HG03575 (cell line): ENCODE data around the gene CLNS1A.

Experiments used
- ATAC-seq: cut with Tn5 transposase; IDR thresholded peaks from one replicate; pipeline ENCODE4 v1.9.1; 2021; ENCODE audit not compliant: unreplicated experiment, insufficient number of reproducible peaks, low FRiP score; ENCODE audit errors: extremely low read depth

CLNS1A gene, protein sequence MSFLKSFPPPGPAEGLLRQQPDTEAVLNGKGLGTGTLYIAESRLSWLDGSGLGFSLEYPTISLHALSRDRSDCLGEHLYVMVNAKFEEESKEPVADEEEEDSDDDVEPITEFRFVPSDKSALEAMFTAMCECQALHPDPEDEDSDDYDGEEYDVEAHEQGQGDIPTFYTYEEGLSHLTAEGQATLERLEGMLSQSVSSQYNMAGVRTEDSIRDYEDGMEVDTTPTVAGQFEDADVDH

GRCh38 chr11:77637345-77638165, at the start of gene CLNS1A:
Gene CLNS1A, minus strand, starts transcription at chr11:77637794. Its CDS starts 80 bp downstream, at chr11:77637714.
- ATAC-seq: peak; percentile 73

DNA sequence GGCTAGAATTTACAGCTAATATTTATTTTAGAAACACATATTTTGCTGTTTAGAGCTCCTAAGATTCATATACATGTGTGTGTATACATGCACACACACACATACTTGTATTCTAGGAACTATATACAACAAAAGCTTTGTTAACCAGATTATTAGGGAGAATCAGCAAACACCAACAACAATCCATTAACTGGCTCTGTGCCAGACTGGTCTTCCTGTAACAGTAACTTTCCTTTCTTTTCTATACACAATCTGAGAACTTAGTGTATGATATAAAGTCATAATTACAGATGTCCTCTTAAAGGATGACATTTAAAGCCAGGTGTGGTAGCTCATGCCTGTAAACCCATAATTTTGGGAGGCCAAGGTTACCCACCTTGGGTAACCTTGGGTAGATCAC, 49.5 kb upstream of the CLNS1A start:
- no peak for ATAC-seq

- ATAC-seq: no peak
These were observed 39.5 kb upstream of the CLNS1A start for GRCh38 chr11:77677138-77677537.

GRCh38 chr11:77672264-77672663, 34.7 kb upstream of the CLNS1A start:
- ATAC-seq: no peak

GRCh38 chr11:77669848-77670511, 32.4 kb upstream of the CLNS1A start:
- ATAC-seq: no peak

DNA sequence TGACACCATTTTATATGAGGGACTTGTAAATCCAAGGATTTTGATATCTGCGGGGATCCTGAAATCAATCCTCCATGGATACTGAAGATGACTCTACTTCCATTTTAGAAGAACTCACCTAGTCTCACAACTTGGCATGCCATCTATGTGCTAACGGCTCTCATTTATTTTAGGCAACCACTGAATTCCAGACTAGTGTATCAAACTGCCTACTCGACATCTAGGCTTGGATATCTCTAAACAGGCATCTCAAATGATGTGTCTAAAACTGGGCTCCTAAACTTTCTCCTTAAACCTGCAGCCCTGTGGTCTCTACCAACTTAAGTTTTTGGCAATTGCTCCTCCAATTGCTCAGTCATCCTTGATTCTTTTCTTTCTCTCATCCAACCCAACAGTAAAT, 31.2 kb upstream of the CLNS1A start:
- ATAC-seq: no peak

DNA sequence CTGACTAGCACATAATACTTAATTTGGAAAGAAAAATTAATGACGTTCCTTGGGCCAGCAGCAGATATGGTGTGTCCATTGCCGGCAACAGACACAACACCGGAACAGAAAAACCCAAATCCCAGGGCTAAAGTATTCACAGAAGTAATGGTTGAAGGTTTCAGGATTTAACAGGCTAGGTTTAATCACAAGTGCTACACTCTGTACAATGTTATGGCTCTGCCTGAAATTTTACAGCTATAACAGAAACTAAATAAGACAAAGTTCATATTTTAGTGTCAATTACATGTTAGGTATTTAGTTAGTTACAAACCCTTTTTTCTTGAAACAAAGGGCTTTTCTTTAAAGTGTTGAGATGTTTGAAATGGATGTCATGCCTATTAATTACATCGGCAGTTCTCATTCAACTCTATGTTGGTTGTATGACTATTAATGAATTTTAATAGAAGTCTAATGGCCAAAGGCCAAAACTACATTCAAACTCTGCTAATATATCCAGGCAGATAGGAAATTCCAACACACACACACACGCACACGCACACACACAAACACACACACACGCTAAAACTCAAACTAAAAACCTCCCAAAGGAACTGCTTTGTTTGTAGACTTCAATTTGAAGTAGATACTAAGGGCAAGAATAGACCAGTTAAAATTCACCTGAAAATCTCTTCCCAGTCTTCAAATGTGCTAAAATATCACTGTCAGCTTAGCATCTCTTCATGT, 27.8 kb upstream of the CLNS1A start:
- no peak for ATAC-seq

- ATAC-seq: no peak
These were observed 24.1 kb upstream of the CLNS1A start for GRCh38 chr11:77661670-77662069.

DNA sequence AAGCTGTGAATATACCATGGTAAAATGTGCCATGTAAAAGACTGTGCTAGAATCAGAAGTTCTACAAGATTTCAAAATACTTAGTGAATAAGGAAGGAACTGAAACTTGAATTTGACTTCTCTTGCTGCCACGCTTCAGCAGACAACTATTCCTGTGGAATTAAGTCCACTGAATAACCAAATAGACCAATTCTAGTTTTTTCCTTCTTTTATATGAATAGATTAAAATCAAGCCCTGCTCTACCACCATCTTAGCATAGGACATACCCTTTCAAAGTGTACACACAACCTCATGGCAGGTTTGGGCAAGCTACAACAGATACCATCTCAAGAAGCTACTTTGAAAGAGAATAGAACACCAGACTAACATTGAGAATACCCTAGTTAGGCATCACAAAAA, 23.4 kb upstream of the CLNS1A start:
- no peak for ATAC-seq

- ATAC-seq: no peak
These were observed 20.8 kb upstream of the CLNS1A start for GRCh38 chr11:77658213-77659013.

- no peak for ATAC-seq
These were observed 18.8 kb upstream of the CLNS1A start for GRCh38 chr11:77656362-77656761.

- no peak for ATAC-seq
These were observed 17.3 kb upstream of the CLNS1A start for GRCh38 chr11:77654770-77655434.

DNA sequence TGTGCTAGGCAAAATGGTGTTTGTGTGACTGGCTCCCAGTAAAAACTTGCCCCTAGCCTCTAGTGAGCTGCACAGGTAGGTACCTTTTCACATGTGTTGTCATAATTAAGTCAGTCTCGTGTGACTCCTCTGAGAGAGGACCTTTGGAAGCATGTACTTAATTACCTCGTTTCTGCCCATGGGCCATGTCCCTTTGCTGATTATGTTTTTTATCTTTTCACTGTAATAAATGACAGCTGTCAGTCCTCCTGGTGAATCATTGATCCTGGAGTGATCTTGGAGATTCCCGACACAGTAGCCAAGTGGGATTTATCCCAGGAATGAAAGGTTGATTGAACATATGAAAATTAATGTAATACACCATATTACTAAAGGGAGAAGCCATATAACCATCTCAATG, 12.5 kb upstream of the CLNS1A start:
- no peak for ATAC-seq

DNA sequence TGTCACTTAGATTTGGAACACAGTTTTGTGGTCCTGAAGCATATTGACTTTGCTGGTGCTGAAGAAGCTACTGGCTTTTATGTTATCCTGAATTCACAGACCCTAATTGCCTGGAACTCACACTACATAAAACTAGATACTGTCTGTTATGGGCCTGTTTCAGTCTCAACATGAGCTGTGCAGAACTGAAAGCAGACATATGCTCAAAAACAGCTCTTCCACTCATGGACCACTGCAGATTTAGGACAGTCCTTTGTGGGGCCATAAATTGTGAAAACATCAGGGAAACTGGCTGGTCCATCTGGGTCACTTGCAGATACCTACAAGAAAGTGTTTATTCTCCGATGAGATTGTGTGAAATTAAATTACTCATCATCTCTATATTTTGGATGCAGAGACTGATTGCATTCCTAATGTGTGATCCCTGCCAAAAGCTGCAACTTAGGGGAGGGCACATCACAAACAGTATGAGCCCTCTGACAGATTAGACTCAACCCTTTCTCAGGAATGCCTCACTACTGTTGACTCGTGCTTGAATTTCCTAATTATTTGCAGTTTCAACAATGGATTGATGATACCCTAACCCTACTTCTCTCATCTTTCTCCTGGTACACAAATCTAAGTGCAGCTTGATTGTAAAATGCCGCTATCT, 10.2 kb upstream of the CLNS1A start:
- no peak for ATAC-seq

- no peak for ATAC-seq
These were observed 7.3 kb upstream of the CLNS1A start for GRCh38 chr11:77644887-77645286.

- no peak for ATAC-seq
These were observed 4.6 kb upstream of the CLNS1A start for GRCh38 chr11:77642228-77642627.

DNA sequence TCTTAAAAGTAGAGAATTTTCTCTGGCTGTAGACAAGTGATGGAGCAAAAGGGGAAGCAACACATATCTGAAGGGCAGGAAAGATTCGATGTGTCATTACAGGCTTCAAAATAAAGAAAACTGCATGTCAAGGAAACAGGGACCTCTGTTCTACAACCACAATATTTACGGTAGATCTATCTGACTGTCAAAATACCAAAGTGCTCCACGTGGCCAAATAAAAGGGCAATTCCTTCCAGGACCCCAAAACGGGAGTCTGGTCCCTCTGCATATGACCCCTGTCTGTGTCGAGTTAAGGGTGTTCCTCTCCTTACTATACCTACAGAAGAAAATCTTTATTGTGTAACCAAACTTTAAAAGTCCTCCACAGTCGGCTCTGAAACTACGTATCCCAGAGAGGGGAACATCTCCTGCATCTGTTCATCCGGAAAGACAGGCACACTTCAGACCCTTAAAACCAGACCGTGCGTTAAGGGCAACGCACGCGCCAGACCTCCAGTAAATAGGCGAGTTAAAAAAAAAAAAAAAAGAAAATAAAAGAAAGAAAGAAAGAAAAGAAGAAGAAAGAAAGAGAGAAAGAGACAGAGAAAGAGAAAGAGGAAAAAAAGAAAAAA, 756 bp downstream of the CLNS1A start:
- ATAC-seq: no peak
